Measurements from ENCODE around the gene TTC22.

TTC22 gene

DNA sequence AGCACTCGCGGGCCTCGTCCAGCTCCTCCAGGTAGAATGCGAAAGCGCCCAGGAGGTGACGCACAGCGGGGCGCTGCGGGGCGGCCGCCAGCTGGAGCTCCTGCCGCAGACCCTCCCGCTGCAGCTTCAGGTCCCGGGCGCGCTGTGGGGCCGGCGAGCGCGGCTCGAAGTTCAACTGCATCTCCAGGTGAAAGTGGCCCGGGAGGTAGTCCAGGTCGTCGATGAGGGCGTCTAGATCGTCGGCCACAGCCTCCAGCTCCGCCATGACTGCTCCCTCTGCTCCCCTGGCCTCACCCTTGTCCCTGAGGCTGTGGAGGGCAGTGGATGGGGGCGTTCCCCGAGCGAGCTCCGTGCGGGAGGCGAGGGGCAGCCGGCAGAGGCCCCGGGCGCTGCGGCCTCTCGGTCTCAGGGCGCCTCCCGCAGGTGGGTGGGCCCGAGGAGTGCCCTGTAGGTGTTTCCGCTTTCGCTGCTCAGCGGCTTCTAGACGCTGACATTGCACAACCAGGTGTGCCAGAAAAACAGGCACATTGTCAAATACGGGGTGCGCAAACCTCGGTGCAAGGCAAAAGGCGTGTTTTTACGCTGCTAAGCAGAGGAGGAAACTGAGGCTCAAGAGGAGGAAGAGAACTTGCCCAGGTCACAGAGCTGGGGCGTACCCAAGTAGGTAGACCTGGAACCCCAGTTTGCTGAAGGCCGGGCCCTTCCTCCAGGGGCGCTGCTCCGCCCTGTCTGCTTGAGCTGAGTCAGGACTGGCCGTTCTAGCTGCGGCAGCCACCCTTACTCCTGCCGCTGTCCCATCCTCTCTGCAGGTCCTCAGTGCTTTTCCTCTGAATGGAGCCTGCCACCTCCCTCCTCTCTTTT lies at the start of gene TTC22:
TTC22 (minus strand) TSS at position 425 of the 861 bp plus-strand sequence; CDS start at position 265, 160 bp downstream.
- DNase-seq (ENCODE audit: low read depth in 2 of 2) = no peak

DNA sequence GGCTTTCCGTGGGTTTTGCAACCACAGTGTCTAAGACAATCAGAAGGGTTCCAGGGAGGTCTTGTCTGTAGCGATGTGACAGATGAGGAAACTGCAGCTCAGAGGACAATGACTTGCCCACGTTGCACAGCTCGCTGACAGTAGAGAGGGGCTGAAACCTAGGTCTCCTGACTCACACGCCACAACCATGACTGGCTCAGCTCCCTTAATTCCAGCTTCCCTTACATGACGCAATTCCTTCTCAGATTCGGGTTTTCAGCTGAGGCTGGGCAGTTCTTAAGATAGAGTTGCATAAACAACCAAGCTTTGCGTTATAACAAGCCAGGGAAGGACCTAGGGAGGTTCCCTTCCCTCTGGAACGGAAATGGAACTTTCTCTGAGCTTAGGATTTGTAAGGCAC lies 49.6 kb upstream of the TTC22 start:
- peak; percentile 68 for DNase-seq (ENCODE audit: low read depth in 2 of 2)

DNA sequence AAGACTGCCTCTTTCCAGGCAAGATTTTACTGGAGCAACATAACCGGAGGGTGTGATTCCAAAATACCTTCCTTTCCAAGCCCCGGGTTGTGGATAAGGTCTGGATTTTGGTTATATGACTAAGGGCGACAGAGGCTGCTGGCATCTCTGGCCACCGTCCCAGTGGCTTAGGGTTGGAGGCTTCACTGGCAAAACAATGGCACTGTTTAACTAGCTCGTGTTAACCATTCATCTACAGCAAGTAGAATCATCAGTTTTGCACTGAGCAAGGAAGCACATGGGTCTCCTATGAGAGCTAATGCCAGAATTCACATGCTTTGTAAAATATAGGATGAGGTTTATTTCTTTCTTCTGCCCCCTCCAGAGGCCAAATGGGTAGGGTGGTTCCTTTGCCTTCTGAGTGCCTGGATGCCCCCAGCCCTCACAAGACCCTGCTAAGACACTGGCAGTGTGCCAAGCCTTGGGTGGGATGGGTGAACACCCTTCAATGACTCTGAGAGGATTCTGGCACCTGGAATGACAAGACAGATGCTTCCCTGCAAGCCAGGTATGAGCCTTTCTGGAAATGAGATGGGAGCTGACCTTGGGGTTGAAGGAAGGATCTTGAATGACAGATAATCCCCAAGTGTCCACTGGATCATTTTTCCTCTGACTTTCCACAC lies 49.1 kb upstream of the TTC22 start:
- no peak for DNase-seq (ENCODE audit: low read depth in 2 of 2)

- no peak for DNase-seq (ENCODE audit: low read depth in 2 of 2)
Measured at GRCh38 chr1:54849219-54850068, 48.3 kb upstream of the TTC22 start.

GRCh38 chr1:54848134-54848948 lies 47.2 kb upstream of the TTC22 start:
- DNase-seq (ENCODE audit: low read depth in 2 of 2) = no peak

DNA sequence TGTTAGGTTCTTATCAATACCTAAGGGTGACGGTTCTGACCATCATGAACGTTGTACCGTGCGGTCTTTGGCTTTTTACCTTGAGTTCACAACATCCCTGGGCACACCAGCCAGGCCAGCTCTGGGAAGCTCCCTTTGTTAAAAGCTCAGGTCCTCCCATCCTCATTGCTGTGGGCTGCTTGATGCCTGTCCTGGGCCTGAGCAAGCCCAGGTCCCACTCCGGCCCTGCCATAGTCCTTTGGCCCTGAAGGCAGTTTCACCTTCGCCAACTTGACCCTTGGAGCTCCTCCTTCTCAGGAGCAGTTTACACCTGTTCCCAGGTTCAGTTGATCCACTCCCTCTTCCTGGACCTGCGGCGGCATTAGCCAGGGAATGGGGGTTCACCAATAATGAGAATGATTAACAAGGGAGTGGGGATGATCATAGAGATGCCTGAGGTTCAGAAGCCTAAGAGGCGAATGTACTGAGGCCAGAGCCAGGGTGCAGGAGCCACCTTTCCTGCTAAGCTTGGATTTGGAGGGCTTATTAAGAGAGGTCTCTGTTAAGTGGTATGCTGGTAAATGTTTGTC lies 45.7 kb upstream of the TTC22 start:
- DNase-seq (ENCODE audit: low read depth in 2 of 2) = no peak

DNA sequence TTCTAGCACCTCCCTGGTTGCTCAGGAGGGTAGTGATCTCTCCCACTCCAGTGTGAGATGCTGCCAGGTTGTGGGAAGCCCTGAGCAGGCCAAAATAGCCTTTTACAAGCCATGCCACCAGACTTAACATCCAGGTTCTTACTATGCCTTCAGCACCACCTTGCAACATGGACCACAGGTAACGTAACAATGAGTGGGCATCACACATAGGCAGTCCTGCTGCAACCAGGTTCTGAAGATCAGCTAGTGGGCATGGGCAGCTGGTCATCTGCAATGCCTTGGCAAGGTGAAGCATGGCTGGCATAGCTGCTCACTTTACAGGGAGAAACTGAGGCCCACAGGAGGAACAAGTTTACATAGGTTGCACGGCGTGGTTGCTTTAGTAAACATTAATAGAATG lies 45.2 kb upstream of the TTC22 start:
- DNase-seq (ENCODE audit: low read depth in 2 of 2) = no peak

GRCh38 chr1:54845772-54846171 lies 44.6 kb upstream of the TTC22 start:
- no peak for DNase-seq (ENCODE audit: low read depth in 2 of 2)

- DNase-seq (ENCODE audit: low read depth in 2 of 2) = no peak
Measured at GRCh38 chr1:54844564-54844963, 43.4 kb upstream of the TTC22 start.

DNA sequence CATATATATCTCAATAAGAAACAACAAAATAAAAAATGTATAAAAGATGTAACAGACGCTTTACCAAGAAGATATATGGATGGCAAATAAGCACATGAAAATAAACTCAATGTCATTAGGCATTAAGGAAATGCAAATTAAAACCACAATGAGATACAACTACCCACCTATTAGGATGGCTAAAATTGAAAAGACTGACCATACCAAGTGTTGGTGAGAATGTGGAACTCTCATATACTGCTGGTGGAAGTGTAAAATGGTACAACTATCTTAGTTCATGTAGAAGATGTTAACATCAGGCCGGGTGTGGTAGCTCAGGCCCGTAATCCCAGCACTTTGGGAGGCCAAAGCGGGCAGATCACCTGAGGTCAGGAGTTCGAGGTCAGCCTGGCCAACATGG lies 42.3 kb upstream of the TTC22 start:
- DNase-seq (ENCODE audit: low read depth in 2 of 2) = no peak

DNA sequence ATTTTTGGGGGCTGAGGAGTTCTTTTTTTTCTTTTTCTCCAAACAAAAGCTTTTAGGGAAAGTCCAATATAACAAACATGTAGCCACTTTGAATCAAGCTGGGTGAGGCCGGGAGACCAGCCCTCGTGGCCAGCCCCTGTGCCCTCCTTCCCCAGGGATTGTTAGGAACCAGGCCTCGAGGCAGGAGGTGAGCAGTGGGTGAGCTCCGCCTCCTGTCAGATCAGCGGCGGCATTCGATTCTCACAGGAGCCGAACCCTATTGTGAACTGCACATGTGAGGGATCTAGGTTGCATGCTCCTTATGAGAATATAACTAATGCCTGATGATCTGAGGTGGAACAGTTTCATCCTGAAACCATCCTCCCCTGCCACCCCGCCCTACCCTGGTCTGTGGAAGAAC lies 41.8 kb upstream of the TTC22 start:
- DNase-seq (ENCODE audit: low read depth in 2 of 2) = no peak

GRCh38 chr1:54842206-54842915 lies 41.2 kb upstream of the TTC22 start:
- no peak for DNase-seq (ENCODE audit: low read depth in 2 of 2)

- DNase-seq (ENCODE audit: low read depth in 2 of 2) = no peak
Measured at GRCh38 chr1:54839824-54840223, 38.7 kb upstream of the TTC22 start.

GRCh38 chr1:54838565-54839180 lies 37.5 kb upstream of the TTC22 start:
- DNase-seq (ENCODE audit: low read depth in 2 of 2) = no peak

- no peak for DNase-seq (ENCODE audit: low read depth in 2 of 2)
Measured at GRCh38 chr1:54837002-54837853, 36.1 kb upstream of the TTC22 start.

DNA sequence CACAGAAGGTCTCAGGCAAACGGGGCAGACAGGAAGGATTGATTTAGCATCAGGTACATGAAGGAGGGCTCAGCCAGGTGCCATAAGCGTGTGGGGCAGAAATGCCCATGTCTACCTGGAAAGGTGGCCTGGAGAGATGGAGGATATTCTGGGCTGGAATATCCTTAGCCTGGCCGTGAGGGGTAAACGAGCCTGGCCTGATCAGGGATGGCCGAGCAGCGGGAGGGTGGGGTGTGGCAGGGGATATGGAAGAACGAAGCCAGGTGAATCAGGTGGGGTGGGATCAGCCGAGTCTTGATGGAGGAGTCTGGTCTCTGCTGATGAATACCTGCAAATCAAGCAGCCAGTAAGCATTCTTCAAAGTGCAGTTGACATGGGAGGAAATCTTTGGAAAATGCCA lies 35.5 kb upstream of the TTC22 start:
- no peak for DNase-seq (ENCODE audit: low read depth in 2 of 2)

- no peak for DNase-seq (ENCODE audit: low read depth in 2 of 2)
Measured at GRCh38 chr1:54835970-54836369, 34.8 kb upstream of the TTC22 start.

DNA sequence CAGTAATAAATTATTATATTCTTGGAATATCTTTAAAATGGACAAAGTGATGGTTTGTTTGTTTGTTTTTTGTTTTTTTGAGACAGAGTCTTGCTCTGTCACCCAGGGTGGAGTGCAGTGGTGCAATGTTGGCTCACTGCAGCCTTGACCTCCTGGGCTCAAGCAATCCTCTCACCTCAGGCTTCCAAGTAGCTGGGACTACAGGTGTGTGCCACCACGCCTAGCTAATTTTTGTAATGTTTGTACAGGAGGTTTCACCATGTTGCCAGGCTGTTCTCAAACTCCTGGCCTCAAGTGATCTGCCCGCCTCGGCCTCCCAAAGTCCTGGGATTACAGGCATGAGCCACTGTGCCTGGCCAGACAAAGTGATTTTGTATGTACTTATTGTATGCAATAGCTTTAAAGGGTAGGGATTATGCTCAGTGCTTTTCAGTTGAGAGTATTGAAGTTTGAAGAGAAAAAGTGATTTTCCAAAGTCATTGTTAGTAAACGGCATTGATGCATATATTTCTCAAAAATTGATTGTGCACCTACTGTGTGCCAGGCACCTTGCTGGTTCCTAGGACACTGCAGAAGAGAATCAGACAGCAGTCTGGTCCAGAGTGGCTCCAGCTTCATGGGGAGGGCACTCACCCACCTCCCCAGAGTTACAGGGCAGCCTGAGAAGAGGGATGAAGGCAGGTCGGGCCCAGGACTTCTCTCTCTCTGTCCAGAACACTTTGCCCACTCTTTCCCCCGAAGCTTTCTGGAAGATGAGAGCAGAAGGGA lies 34.2 kb upstream of the TTC22 start:
- no peak for DNase-seq (ENCODE audit: low read depth in 2 of 2)
